Endodermal cell (in vitro differentiated cells): Measurements from ENCODE around the gene IKZF5. TPM values are rescaled to one million over a fixed set of nuclear protein-coding genes. Genes with fewer than 3 reads are reported as not detected.

Experiments
- DNase-seq: peaks from one replicate; pipeline ENCODE4 v3.0.0-alpha.2; 2017
- H3K27ac ChIP-seq: 2 replicates; pipeline ENCODE4 v1.5.1; 2013; ENCODE audit warnings: mild to moderate bottlenecking, low read depth, low read length, moderate library complexity
- H3K27me3 ChIP-seq: 2 replicates; pipeline ENCODE4 v1.6.1; 2013; ENCODE audit warnings: mild to moderate bottlenecking, low read length, moderate library complexity; ENCODE audit not compliant: insufficient read depth, control insufficient read depth, poor library complexity, severe bottlenecking
- H3K36me3 ChIP-seq: 2 replicates; pipeline ENCODE4 v1.7.0; 2013; ENCODE audit warnings: mild to moderate bottlenecking, low read length, moderate library complexity; ENCODE audit not compliant: control insufficient read depth, insufficient read depth
- H3K4me1 ChIP-seq: one replicate; pipeline ENCODE4 v1.7.0; 2013; ENCODE audit warnings: low read length; ENCODE audit not compliant: control insufficient read depth, insufficient read depth
- H3K4me3 ChIP-seq: 2 replicates; pipeline ENCODE4 v1.5.1; 2013; ENCODE audit warnings: mild to moderate bottlenecking, low read length, moderate library complexity
- H3K9ac ChIP-seq: 2 replicates; pipeline ENCODE4 v1.6.1; 2013; ENCODE audit warnings: mild to moderate bottlenecking, low read length, moderate library complexity; ENCODE audit not compliant: poor library complexity, severe bottlenecking; ENCODE audit errors: extremely low read depth
- H3K9me3 ChIP-seq: 2 replicates; pipeline ENCODE4 v1.6.1; 2013; ENCODE audit warnings: mild to moderate bottlenecking, low read length, moderate library complexity; ENCODE audit not compliant: control insufficient read depth
- H3K27ac Mint-ChIP-seq: 2 replicates; pipeline ENCODE4 v1.8.0; 2020; ENCODE audit warnings: mixed read lengths
- H3K27me3 Mint-ChIP-seq: 2 replicates; pipeline ENCODE4 v1.8.0; 2021; ENCODE audit warnings: mild to moderate bottlenecking, mixed read lengths; ENCODE audit not compliant: insufficient read depth
- H3K36me3 Mint-ChIP-seq: 2 replicates; pipeline ENCODE4 v1.8.0; 2020; ENCODE audit warnings: low read depth, mixed read lengths
- H3K4me1 Mint-ChIP-seq: 2 replicates; pipeline ENCODE4 v1.8.0; 2020; ENCODE audit warnings: mixed read lengths
- H3K4me3 Mint-ChIP-seq: 2 replicates; pipeline ENCODE4 v1.8.0; 2020; ENCODE audit warnings: mild to moderate bottlenecking, moderate library complexity, mixed read lengths
- H3K9me3 Mint-ChIP-seq: 2 replicates; pipeline ENCODE4 v1.8.0; 2020; ENCODE audit warnings: mild to moderate bottlenecking, mixed read lengths
- WGBS, 2 experiments: methylation state at CpG; one replicate each; pipeline versions ENCODE4 v1.1.5 to v1.1.7; 2013; ENCODE audit warnings: missing lambda C conversion rate in 2 of 2, mixed read lengths in 1 of 2; ENCODE audit not compliant: insufficient coverage in 1 of 2, insufficient read length in 1 of 2; 5-methylcytosine and 5-hydroxymethylcytosine counted together
- total RNA-seq, 2 donors: library from RNA; stranded (reverse); fragmentation: NEBNext Ultra II Directional in 1 of 2; extraction: Animal tissue kit (Norgen Biotek cat#: 25700) in 1 of 2; gene quantifications; 2 replicates in 1 of 2; 3 replicates in 1 of 2; pipeline ENCODE4 v1.2.1, GENCODE V29; 2021
- TF ChIP-seq, protein P1 (sequence below): fragments of 200-600 bp; sonication (generic); conservative IDR thresholded peaks from 2 replicates; pipeline ENCODE4 v1.5.0; 2021; ENCODE audit warnings: antibody characterized with exemption, mild to moderate bottlenecking

Gene IKZF5
- total RNA-seq, 2 donors from 2014 or later: 10.3 to 14.4 TPM

DNA sequence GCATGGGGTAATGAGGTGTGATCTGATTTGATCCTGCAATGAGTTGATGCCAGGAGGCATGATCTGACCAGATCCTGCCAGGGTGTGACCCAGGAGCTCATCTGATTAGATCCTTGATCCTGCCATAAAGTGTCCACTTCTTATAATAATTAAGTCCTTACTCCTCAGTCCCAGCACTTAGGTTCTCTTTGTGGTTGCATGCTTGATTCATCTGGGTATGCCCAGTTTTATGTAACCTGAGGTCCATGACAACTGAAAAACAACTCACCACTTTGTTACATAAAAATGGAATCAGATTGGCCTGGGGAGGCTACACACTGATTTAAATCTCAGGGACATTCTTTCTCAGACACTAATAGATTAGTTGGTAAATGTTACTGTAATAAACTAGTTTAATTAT lies 19.3 kb upstream of the IKZF5 start:
- Histone ChIP-seq H3K36me3 (no peaks in the 10 kb centered on the region), H3K9me3 (no peaks in the 10 kb centered on the region), H3K27ac (no peak overlapping the region), H3K27me3 (no peaks in the 10 kb centered on the region), H3K4me1 (no peaks in the 10 kb centered on the region), H3K4me3 (no peak overlapping the region), H3K9ac (no peak overlapping the region)
- Mint-ChIP-seq H3K36me3 (peaks cover 18% of the 10 kb centered on the region), H3K9me3 (no peaks in the 10 kb centered on the region), H3K4me1 (peaks cover 17% of the 10 kb centered on the region), H3K27me3 (no peaks in the 10 kb centered on the region), H3K4me3 (no peak overlapping the region), H3K27ac (no peak overlapping the region)
- TF ChIP-seq, protein P1, sequence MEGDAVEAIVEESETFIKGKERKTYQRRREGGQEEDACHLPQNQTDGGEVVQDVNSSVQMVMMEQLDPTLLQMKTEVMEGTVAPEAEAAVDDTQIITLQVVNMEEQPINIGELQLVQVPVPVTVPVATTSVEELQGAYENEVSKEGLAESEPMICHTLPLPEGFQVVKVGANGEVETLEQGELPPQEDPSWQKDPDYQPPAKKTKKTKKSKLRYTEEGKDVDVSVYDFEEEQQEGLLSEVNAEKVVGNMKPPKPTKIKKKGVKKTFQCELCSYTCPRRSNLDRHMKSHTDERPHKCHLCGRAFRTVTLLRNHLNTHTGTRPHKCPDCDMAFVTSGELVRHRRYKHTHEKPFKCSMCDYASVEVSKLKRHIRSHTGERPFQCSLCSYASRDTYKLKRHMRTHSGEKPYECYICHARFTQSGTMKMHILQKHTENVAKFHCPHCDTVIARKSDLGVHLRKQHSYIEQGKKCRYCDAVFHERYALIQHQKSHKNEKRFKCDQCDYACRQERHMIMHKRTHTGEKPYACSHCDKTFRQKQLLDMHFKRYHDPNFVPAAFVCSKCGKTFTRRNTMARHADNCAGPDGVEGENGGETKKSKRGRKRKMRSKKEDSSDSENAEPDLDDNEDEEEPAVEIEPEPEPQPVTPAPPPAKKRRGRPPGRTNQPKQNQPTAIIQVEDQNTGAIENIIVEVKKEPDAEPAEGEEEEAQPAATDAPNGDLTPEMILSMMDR: no peak
- DNase-seq: no peak

DNA sequence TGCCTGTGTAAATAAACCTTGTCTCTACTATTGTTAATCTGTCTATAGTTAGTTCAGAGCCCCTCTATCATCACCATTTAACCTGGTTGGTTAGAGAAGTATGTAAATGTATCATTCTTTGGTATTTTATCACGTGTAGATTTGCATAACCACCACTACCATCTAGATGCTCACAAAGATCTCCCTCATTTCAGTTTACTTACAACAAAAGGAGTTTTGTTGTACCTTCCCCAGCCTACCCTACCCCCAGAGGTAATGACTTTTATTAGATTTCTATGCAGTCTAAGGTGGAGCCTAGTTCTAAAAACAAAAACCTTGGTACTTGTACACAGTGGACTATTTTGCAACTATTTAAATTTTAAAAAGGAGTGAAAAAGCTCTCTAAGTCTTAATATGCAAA lies 17.7 kb upstream of the IKZF5 start:
- H3K27ac Mint-ChIP-seq: no peak overlapping the region
- 50% methylated on average over 1 of the region's 1 CpG; no CpG with 5 or more reads in 1 of the 2 experiments for WGBS, 2 experiments

DNA sequence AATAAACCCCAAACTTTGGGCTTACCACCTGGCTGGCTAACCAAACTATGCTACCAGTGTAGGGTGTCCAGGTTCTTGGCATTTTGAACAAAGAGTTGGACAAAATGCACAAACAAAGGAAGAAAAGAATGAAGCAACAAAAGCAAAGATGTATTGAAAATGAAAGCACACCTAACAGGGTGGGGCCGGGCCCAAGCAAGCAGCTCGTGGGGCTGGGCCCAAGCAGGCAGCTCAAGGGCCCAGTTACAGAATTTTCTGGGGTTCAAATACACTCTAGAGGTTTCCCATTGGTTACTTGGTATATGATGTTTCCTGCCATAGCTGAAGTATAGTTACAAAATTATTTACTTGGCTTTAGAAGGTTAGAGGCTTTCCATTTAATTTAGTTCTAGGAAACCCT lies 15.9 kb upstream of the IKZF5 start:
- 86 to 89% methylated on average over 2 of the region's 2 CpGs for WGBS, 2 experiments
- Mint-ChIP-seq H3K4me1 (peaks cover 39% of the 10 kb centered on the region), H3K4me3 (no peak overlapping the region), H3K27ac (no peak overlapping the region), H3K27me3 (no peaks in the 10 kb centered on the region), H3K9me3 (no peaks in the 10 kb centered on the region), H3K36me3 (peaks cover 11% of the 10 kb centered on the region)
- Histone ChIP-seq H3K4me1 (no peaks in the 10 kb centered on the region), H3K4me3 (no peak overlapping the region), H3K27ac (no peak overlapping the region), H3K27me3 (no peaks in the 10 kb centered on the region), H3K9me3 (no peaks in the 10 kb centered on the region), H3K9ac (no peak overlapping the region), H3K36me3 (no peaks in the 10 kb centered on the region)
- DNase-seq: no peak
- TF ChIP-seq, protein P1: no peak

More for the DNA sequence above, 17.7 kb upstream of the IKZF5 start:
- H3K36me3 Mint-ChIP-seq: peaks cover 16% of the 10 kb centered on the region
- H3K27me3 Mint-ChIP-seq: no peaks in the 10 kb centered on the region
- no peaks in the 10 kb centered on the region for H3K9me3 ChIP-seq
- TF ChIP-seq, protein P1: no peak
- H3K4me1 Mint-ChIP-seq: peaks cover 27% of the 10 kb centered on the region
- no peak for DNase-seq
- H3K9ac ChIP-seq: no peak overlapping the region
- no peak overlapping the region for H3K27ac ChIP-seq
- H3K9me3 Mint-ChIP-seq: no peaks in the 10 kb centered on the region
- no peaks in the 10 kb centered on the region for H3K36me3 ChIP-seq
- H3K4me1 ChIP-seq: no peaks in the 10 kb centered on the region
- no peaks in the 10 kb centered on the region for H3K27me3 ChIP-seq
- H3K4me3 ChIP-seq: no peak overlapping the region
- no peak overlapping the region for H3K4me3 Mint-ChIP-seq
